H1 (cell line): ENCODE results near the gene FOXP4. TPM values are rescaled to one million over a fixed set of nuclear protein-coding genes. Genes with fewer than 3 reads are reported as not detected.

ENCODE experiments used
- CTCF ChIA-PET: fragments of 300-600 bp; sonication (Branson Sonifier 250); formaldehyde crosslinking; loops from one replicate; lab custom pipeline; 2021; ENCODE audit not compliant: partially characterized antibody; lab: Charles Lee
- POLR2A ChIA-PET: fragments of 300-600 bp; sonication (Branson Sonifier 250); formaldehyde crosslinking; loops from one replicate; lab custom pipeline; 2021; ENCODE audit warnings: inconsistent platforms; ENCODE audit not compliant: partially characterized antibody; lab: Charles Lee
- DNase-seq, 2 experiments: peaks; one replicate each; pipeline versions ENCODE4 v3.0.0 to v3.0.0-alpha.2; 2010 to 2022; ENCODE audit warnings: low spot score in 2 of 2, low read depth in 1 of 2, mixed read lengths in 1 of 2
- FAIRE-seq: peaks from 2 replicates; lab custom pipeline; 2011; peaks lifted over from hg19 to GRCh38; lab: Jason Lieb, UNC
- H2AFZ ChIP-seq: 2 replicates; pipeline ENCODE4 v1.8.1; 2012; ENCODE audit warnings: low read length, inconsistent platforms
- H2AK5ac ChIP-seq: 2 replicates; pipeline ENCODE4 v1.6.1; 2013; ENCODE audit warnings: low read depth, low read length
- H2BK120ac ChIP-seq: replicated peaks from 2 replicates; pipeline ENCODE3; 2013; ENCODE audit warnings: low read depth, low read length, inconsistent platforms
- H2BK12ac ChIP-seq: 2 replicates; pipeline ENCODE4 v1.6.1; 2013; ENCODE audit warnings: low read depth, low read length
- H2BK15ac ChIP-seq: 2 replicates; pipeline ENCODE4 v1.6.1; 2013; ENCODE audit warnings: low read length
- H2BK20ac ChIP-seq: 2 replicates; pipeline ENCODE4 v1.6.1; 2013; ENCODE audit warnings: low read length
- H2BK5ac ChIP-seq: 2 replicates; pipeline ENCODE4 v1.6.1; 2013; ENCODE audit warnings: low read depth, low read length
- H3K14ac ChIP-seq: 2 replicates; pipeline ENCODE4 v1.6.1; 2013; ENCODE audit warnings: inconsistent platforms; ENCODE audit not compliant: insufficient read length
- H3K18ac ChIP-seq: 2 replicates; pipeline ENCODE4 v1.6.1; 2013; ENCODE audit warnings: low read length; ENCODE audit errors: extremely low read depth
- H3K23ac ChIP-seq: 2 replicates; pipeline ENCODE4 v1.6.1; 2013; ENCODE audit warnings: inconsistent platforms; ENCODE audit not compliant: insufficient read length
- H3K23me2 ChIP-seq: 2 replicates; pipeline ENCODE4 v1.6.1; 2013; ENCODE audit warnings: low read depth, low read length
- H3K27ac ChIP-seq: 2 replicates; pipeline ENCODE4 v1.6.1; 2011; ENCODE audit warnings: low read depth, low read length, inconsistent platforms
- H3K27me3 ChIP-seq, 4 experiments: replicated peaks in 1 of 4; 1 replicate in 1 of 4; 2 replicates in 3 of 4; pipeline versions ENCODE4 v1.6.1 to v1.8.1; 2011 to 2013; ENCODE audit warnings: low read length in 3 of 4, mild to moderate bottlenecking in 3 of 4, inconsistent platforms in 2 of 4, mixed read lengths in 2 of 4, moderate library complexity in 1 of 4; ENCODE audit not compliant: control insufficient read depth in 3 of 4, insufficient read depth in 3 of 4; ENCODE audit errors: extremely low read depth in 1 of 4
- H3K36me3 ChIP-seq, 4 experiments: 2 replicates each; pipeline versions ENCODE4 v1.6.1 to v1.8.1; 2011 to 2013; ENCODE audit warnings: mild to moderate bottlenecking in 4 of 4, low read length in 3 of 4, moderate library complexity in 2 of 4, control low read depth in 1 of 4, inconsistent platforms in 1 of 4; ENCODE audit not compliant: insufficient read depth in 4 of 4, control insufficient read depth in 2 of 4
- H3K4ac ChIP-seq: replicated peaks from 2 replicates; pipeline ENCODE3; 2013; ENCODE audit warnings: low read length, low read depth, mixed read lengths, inconsistent platforms; ENCODE audit not compliant: insufficient read length
- H3K4me1 ChIP-seq, 4 experiments: replicated peaks in 1 of 4; 1 replicate in 1 of 4; 2 replicates in 3 of 4; pipeline versions ENCODE4 v1.6.1 to v1.8.1; 2011 to 2013; ENCODE audit warnings: low read length in 3 of 4, inconsistent platforms in 2 of 4, mixed read lengths in 1 of 4; ENCODE audit not compliant: insufficient read depth in 4 of 4, control insufficient read depth in 3 of 4
- H3K4me2 ChIP-seq, 2 experiments: 2 replicates each; pipeline versions ENCODE4 v1.6.1 to v1.8.1; 2011 to 2013; ENCODE audit warnings: low read depth in 2 of 2, low read length in 2 of 2, control low read depth in 1 of 2, inconsistent platforms in 1 of 2, mild to moderate bottlenecking in 1 of 2; ENCODE audit not compliant: insufficient read depth in 1 of 2
- H3K4me3 ChIP-seq, 4 experiments: fragments of 200-600, 300-600 bp in 1 of 4; sonication (generic), shearing (Covaris generic), sonication (Bioruptor Twin) in 1 of 4; 2 replicates each; pipeline versions ENCODE4 v1.5.1 to v1.8.1; 2011 to 2016; ENCODE audit warnings: low read length in 4 of 4, low read depth in 3 of 4, control low read depth in 2 of 4, inconsistent platforms in 2 of 4, mild to moderate bottlenecking in 2 of 4, mixed read lengths in 1 of 4, moderate library complexity in 1 of 4; ENCODE audit not compliant: insufficient read depth in 2 of 4; ENCODE audit errors: extremely low read depth in 1 of 4
- H3K56ac ChIP-seq: replicated peaks from 2 replicates; pipeline ENCODE3; 2013; ENCODE audit warnings: low read depth, mild to moderate bottlenecking, mixed read lengths, low read length, inconsistent platforms; ENCODE audit not compliant: insufficient read length
- H3K79me1 ChIP-seq: 2 replicates; pipeline ENCODE4 v1.6.1; 2013; ENCODE audit warnings: low read depth, low read length, control low read depth
- H3K79me2 ChIP-seq, 2 experiments: 2 replicates each; pipeline versions ENCODE4 v1.6.1 to v1.8.1; 2012 to 2013; ENCODE audit warnings: low read length in 2 of 2, mild to moderate bottlenecking in 2 of 2, inconsistent platforms in 1 of 2; ENCODE audit not compliant: insufficient read depth in 2 of 2, control insufficient read depth in 1 of 2
- H3K9ac ChIP-seq, 4 experiments: replicated peaks in 1 of 4; 1 replicate in 1 of 4; 2 replicates in 3 of 4; pipeline versions ENCODE4 v1.6.1 to v1.8.1; 2011 to 2013; ENCODE audit warnings: low read depth in 3 of 4, low read length in 3 of 4, control low read depth in 2 of 4, mild to moderate bottlenecking in 2 of 4, moderate library complexity in 2 of 4, inconsistent platforms in 1 of 4; ENCODE audit errors: extremely low read depth in 1 of 4
- H3K9me3 ChIP-seq, 2 experiments: 2 replicates each; pipeline versions ENCODE4 v1.6.1 to v1.8.1; 2012 to 2013; ENCODE audit warnings: mild to moderate bottlenecking in 2 of 2, moderate library complexity in 2 of 2, control low read depth in 1 of 2, inconsistent platforms in 1 of 2, low read depth in 1 of 2, low read length in 1 of 2, mixed read lengths in 1 of 2; ENCODE audit not compliant: insufficient read depth in 2 of 2
- H4K20me1 ChIP-seq, 2 experiments: replicated peaks in 1 of 2; 2 replicates each; pipeline versions ENCODE3 to v1.8.1; 2011 to 2013; ENCODE audit warnings: inconsistent platforms in 2 of 2, low read length in 2 of 2, mild to moderate bottlenecking in 1 of 2; ENCODE audit not compliant: insufficient read depth in 2 of 2, control insufficient read depth in 1 of 2
- H4K5ac ChIP-seq: 2 replicates; pipeline ENCODE4 v1.6.1; 2013; ENCODE audit warnings: low read length, low read depth, mixed read lengths, inconsistent platforms; ENCODE audit not compliant: insufficient read length
- H4K8ac ChIP-seq: 2 replicates; pipeline ENCODE4 v1.8.0; 2013; ENCODE audit warnings: mild to moderate bottlenecking, moderate library complexity, low read length, inconsistent platforms; ENCODE audit not compliant: insufficient read depth; ENCODE audit errors: extremely low read depth
- H4K91ac ChIP-seq: replicated peaks from 2 replicates; pipeline ENCODE3; 2013; ENCODE audit warnings: low read length, mixed read lengths, inconsistent platforms; ENCODE audit not compliant: insufficient read length
- CBX8 ChIP-seq: fragments of 300-800, 300-1000 bp; sonication (generic); IDR thresholded peaks from 2 replicates; pipeline ENCODE4 v1.7.1; 2016; ENCODE audit warnings: low read depth, low read length, borderline replicate concordance
- CREB1 ChIP-seq: IDR thresholded peaks from 2 replicates; pipeline ENCODE4 v1.6.1; 2012; ENCODE audit warnings: inconsistent platforms
- CTBP2 ChIP-seq: IDR thresholded peaks from 2 replicates; pipeline ENCODE4 v1.7.0; 2011; ENCODE audit warnings: borderline replicate concordance, mild to moderate bottlenecking, moderate library complexity, mixed read lengths, low read length; ENCODE audit not compliant: insufficient read depth, insufficient read length
- GTF2F1 ChIP-seq: IDR thresholded peaks from 2 replicates; pipeline ENCODE4 v1.6.1; 2012; ENCODE audit warnings: low read depth, low read length, improper control_type of control experiment, borderline replicate concordance
- HDAC2 ChIP-seq, 2 experiments: fragments of 300-600 bp in 1 of 2; sonication (generic) in 1 of 2; IDR thresholded peaks; 2 replicates each; pipeline ENCODE4 v1.6.1; 2011 to 2012; ENCODE audit warnings: low read depth in 2 of 2, low read length in 2 of 2, mild to moderate bottlenecking in 2 of 2, moderate library complexity in 2 of 2, borderline replicate concordance in 1 of 2, inconsistent platforms in 1 of 2
- PHF8 ChIP-seq: fragments of 200-600 bp; sonication (generic); conservative IDR thresholded peaks from 2 replicates; pipeline ENCODE4 v1.7.1; 2012; ENCODE audit warnings: low read depth, mild to moderate bottlenecking, inconsistent platforms, low read length, moderate library complexity
- POLR2A ChIP-seq, 2 experiments: IDR thresholded peaks; 1 replicate in 1 of 2; 2 replicates in 1 of 2; pipeline ENCODE4 v1.6.1; 2011; ENCODE audit warnings: low read depth in 2 of 2, low read length in 2 of 2, mild to moderate bottlenecking in 2 of 2; ENCODE audit errors: control extremely low read depth in 1 of 2
- RNF2 ChIP-seq: fragments of 200-900, 300-1000 bp; sonication (generic); IDR thresholded peaks from 2 replicates; pipeline ENCODE4 v1.7.1; 2016; ENCODE audit warnings: borderline replicate concordance, low read depth, mild to moderate bottlenecking, antibody characterized with exemption, low read length; ENCODE audit not compliant: poor library complexity, severe bottlenecking; ENCODE audit errors: missing control alignments
- USF2 ChIP-seq: IDR thresholded peaks from 2 replicates; pipeline ENCODE4 v1.6.1; 2011; ENCODE audit warnings: low read length, improper control_type of control experiment
- WGBS, 2 experiments: shearing (Covaris generic) in 1 of 2; methylation state at CpG; one replicate each; pipeline versions ENCODE4 v1.1.6 to v1.1.7; 2013 to 2015; ENCODE audit warnings: low lambda C conversion rate in 2 of 2, mixed read lengths in 2 of 2, inconsistent platforms in 1 of 2, low coverage in 1 of 2, missing lambda C conversion rate in 1 of 2; ENCODE audit not compliant: insufficient replicate concordance in 2 of 2, insufficient coverage in 1 of 2, insufficient read length in 1 of 2; ENCODE audit errors: extremely low coverage in 1 of 2, missing lambda C conversion rate in 1 of 2; 5-methylcytosine and 5-hydroxymethylcytosine counted together
- polyA plus RNA-seq, 7 experiments: library from polyadenylated mRNA; depleted of rRNA in 3 of 7; stranded (reverse) in 5 of 7; unstranded in 2 of 7; fragments of >200 nt in 5 of 7; fragments of 200-250 nt in 2 of 7; gene quantifications; 1 replicate in 5 of 7; 2 replicates in 1 of 7; 4 replicates in 1 of 7; pipeline versions ENCODE4 v1.2.1 to v1.2.3, GENCODE V29; 2011 to 2013; ENCODE audit warnings: missing spikeins in 2 of 7, mixed read lengths in 2 of 7
- total RNA-seq: library from RNA; stranded (reverse); fragmentation: NEBNext Ultra II Directional; extraction: Animal tissue kit (Norgen Biotek cat#: 25700); gene quantifications from 2 replicates; pipeline ENCODE4 v1.2.1, GENCODE V29; 2021
- TF ChIP-seq, protein P1 (sequence below): IDR thresholded peaks from 2 replicates; pipeline ENCODE4 v1.6.1; 2012; ENCODE audit warnings: low read length, inconsistent platforms

Gene FOXP4
- total and polyA plus RNA-seq, 2 of the 8 experiments (the other 6 are each of a cell fraction or from before 2014, with no cell fraction given): 4.8 to 13.3 TPM

- CTCF ChIA-PET: interaction anchor here (0.9 to 2.8 kb wide), 6 partner anchors 12 to 202 kb away, joined by 3 to 12 read pairs (median 3); no protein-coding TSS in a partner anchor
- TF ChIP-seq, protein P1, sequence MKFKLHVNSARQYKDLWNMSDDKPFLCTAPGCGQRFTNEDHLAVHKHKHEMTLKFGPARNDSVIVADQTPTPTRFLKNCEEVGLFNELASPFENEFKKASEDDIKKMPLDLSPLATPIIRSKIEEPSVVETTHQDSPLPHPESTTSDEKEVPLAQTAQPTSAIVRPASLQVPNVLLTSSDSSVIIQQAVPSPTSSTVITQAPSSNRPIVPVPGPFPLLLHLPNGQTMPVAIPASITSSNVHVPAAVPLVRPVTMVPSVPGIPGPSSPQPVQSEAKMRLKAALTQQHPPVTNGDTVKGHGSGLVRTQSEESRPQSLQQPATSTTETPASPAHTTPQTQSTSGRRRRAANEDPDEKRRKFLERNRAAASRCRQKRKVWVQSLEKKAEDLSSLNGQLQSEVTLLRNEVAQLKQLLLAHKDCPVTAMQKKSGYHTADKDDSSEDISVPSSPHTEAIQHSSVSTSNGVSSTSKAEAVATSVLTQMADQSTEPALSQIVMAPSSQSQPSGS: no peak
- TF ChIP-seq GTF2F1: no peak
- no peak for TF ChIP-seq CBX8
- TF ChIP-seq CREB1: no peak
- TF ChIP-seq USF2: no peak
- no peak for TF ChIP-seq RNF2
- no peak for TF ChIP-seq PHF8
- TF ChIP-seq HDAC2 (IDR thresholded peaks at IDR 0.05; ENCODE audit: borderline replicate concordance in 1 of 2, low read depth in 2 of 2, low read length in 2 of 2): no peak
- TF ChIP-seq POLR2A (IDR thresholded peaks at IDR 0.05; ENCODE audit: control extremely low read depth in 1 of 2, low read depth in 2 of 2, low read length in 2 of 2): no peak
- TF ChIP-seq CTBP2: no peak
These were observed 75.6 kb downstream of the FOXP4 start for GRCh38 chr6:41621802-41622201.

More at GRCh38 chr6:41621802-41622201, 75.6 kb downstream of the FOXP4 start:
- no peaks in the 10 kb centered on the region for H3K27me3 ChIP-seq
- no peak overlapping the region for H3K23ac ChIP-seq
- no peak overlapping the region for H3K56ac ChIP-seq
- H4K91ac ChIP-seq: no peak overlapping the region
- H3K27ac ChIP-seq: no peak overlapping the region
- no peak overlapping the region for H2BK20ac ChIP-seq
- no peak overlapping the region for H3K4me3 ChIP-seq
- H3K4me2 ChIP-seq: no peak overlapping the region
- FAIRE-seq (no peak), DNase-seq (no peak)
- POLR2A ChIA-PET: interaction anchor here (0.6 kb wide), 1 partner anchor 16 kb away, joined by 3 read pairs; no protein-coding TSS in a partner anchor
- no peaks in the 10 kb centered on the region for H3K79me2 ChIP-seq
- no peak overlapping the region for H3K14ac ChIP-seq
- no peak overlapping the region for H3K4ac ChIP-seq
- H4K20me1 ChIP-seq: no peaks in the 10 kb centered on the region
- no peak overlapping the region for H2BK120ac ChIP-seq
- WGBS, 2 experiments: 76% methylated on average over 2 of the region's 2 CpGs; no CpG with 5 or more reads in 1 of the 2 experiments
- no peak overlapping the region for H2BK5ac ChIP-seq
- no peak overlapping the region for H4K5ac ChIP-seq
- H2AFZ ChIP-seq: no peak overlapping the region
- no peaks in the 10 kb centered on the region for H3K23me2 ChIP-seq
- H3K9ac ChIP-seq: no peak overlapping the region
- no peaks in the 10 kb centered on the region; a peak in 2 of 7 replicates for H3K4me1 ChIP-seq
- no peak overlapping the region for H2BK12ac ChIP-seq
- H2BK15ac ChIP-seq: no peak overlapping the region
- H4K8ac ChIP-seq: no peak overlapping the region
- no peak overlapping the region for H2AK5ac ChIP-seq
- no peaks in the 10 kb centered on the region for H3K36me3 ChIP-seq
- peaks cover 0 to 3% of the 10 kb centered on the region in 2 experiments; a peak in 2 of 4 replicates for H3K9me3 ChIP-seq
- no peaks in the 10 kb centered on the region for H3K79me1 ChIP-seq
- H3K18ac ChIP-seq: no peak overlapping the region
